Endothelial cell of umbilical vein (primary cell): ENCODE results near the gene GRID1. TPM values are rescaled to one million over a fixed set of nuclear protein-coding genes. Genes with fewer than 3 reads are reported as not detected.

Experiments used
- BruUV-seq: library from RNA; stranded (reverse); fragments of 400-500 nt; replicated peaks from 2 replicates; lab custom pipeline; 2021; lab: Mats Ljungman, UMichigan
- CTCF ChIA-PET: fragments of 300-600, 350-600 bp; sonication (Branson Sonifier 250); formaldehyde crosslinking; loops from one replicate; lab custom pipeline; 2021; ENCODE audit warnings: antibody characterized with exemption, inconsistent platforms; lab: Charles Lee
- POLR2A ChIA-PET: fragments of 300-600, 350-600 bp; sonication (Branson Sonifier 250); formaldehyde crosslinking; loops from one replicate; lab custom pipeline; 2021; ENCODE audit warnings: antibody characterized with exemption, inconsistent platforms; lab: Charles Lee
- DNase-seq: peaks from one replicate; pipeline ENCODE4 v3.0.0-alpha.2; 2011; ENCODE audit warnings: low read depth, low spot score
- FAIRE-seq: peaks from 2 replicates; lab custom pipeline; 2011; peaks lifted over from hg19 to GRCh38; lab: Jason Lieb, UNC
- H2AFZ ChIP-seq: 2 replicates; pipeline ENCODE4 v1.6.0; 2012; ENCODE audit warnings: low read depth, low read length, control low read depth, inconsistent platforms
- H3K27ac ChIP-seq: 2 replicates; pipeline ENCODE4 v1.5.1; 2011; ENCODE audit warnings: low read depth, mild to moderate bottlenecking, control low read depth, low read length, moderate library complexity; ENCODE audit not compliant: insufficient read depth
- H3K27me3 ChIP-seq, 2 experiments: 2 replicates each; pipeline versions ENCODE4 v1.6.0 to v1.6.1; 2011; ENCODE audit warnings: low read length in 2 of 2, mixed read lengths in 1 of 2; ENCODE audit not compliant: control insufficient read depth in 2 of 2, insufficient read depth in 2 of 2
- H3K36me3 ChIP-seq, 2 experiments: 2 replicates in 1 of 2; 3 replicates in 1 of 2; pipeline ENCODE4 v1.5.1; 2011; ENCODE audit warnings: low read length in 2 of 2, mild to moderate bottlenecking in 1 of 2, moderate library complexity in 1 of 2; ENCODE audit not compliant: control insufficient read depth in 2 of 2, insufficient read depth in 2 of 2; ENCODE audit errors: extremely low read depth in 1 of 2
- H3K4me1 ChIP-seq: 3 replicates; pipeline ENCODE4 v1.5.1; 2011; ENCODE audit warnings: mild to moderate bottlenecking, low read length; ENCODE audit not compliant: control insufficient read depth, insufficient read depth; ENCODE audit errors: extremely low read depth
- H3K4me2 ChIP-seq: 2 replicates; pipeline ENCODE4 v1.6.1; 2011; ENCODE audit warnings: low read length, control low read depth, mixed read lengths; ENCODE audit not compliant: insufficient read depth
- H3K4me3 ChIP-seq, 3 experiments: fragments of 200-600 bp in 1 of 3; sonication (generic), shearing (Covaris generic) in 1 of 3; replicated peaks in 1 of 3; 2 replicates each; pipeline ENCODE4 v1.5.1; 2011 to 2016; ENCODE audit warnings: control low read depth in 3 of 3, low read length in 3 of 3, mild to moderate bottlenecking in 2 of 3, inconsistent platforms in 1 of 3, low read depth in 1 of 3, moderate library complexity in 1 of 3; ENCODE audit not compliant: insufficient read depth in 1 of 3
- H3K79me2 ChIP-seq: 2 replicates; pipeline ENCODE4 v1.6.0; 2012; ENCODE audit warnings: low read length, inconsistent platforms; ENCODE audit not compliant: control insufficient read depth, insufficient read depth
- H3K9ac ChIP-seq: replicated peaks from 2 replicates; pipeline ENCODE3; 2011; ENCODE audit warnings: low read length, control low read depth; ENCODE audit not compliant: insufficient read depth; ENCODE audit errors: extremely low read depth
- H3K9me1 ChIP-seq: replicated peaks from 3 replicates; pipeline ENCODE4 v1.6.0; 2011; ENCODE audit warnings: mild to moderate bottlenecking, low read length; ENCODE audit not compliant: control insufficient read depth, insufficient read depth; ENCODE audit errors: extremely low read depth
- H3K9me3 ChIP-seq: replicated peaks from 2 replicates; pipeline ENCODE4 v1.5.1; 2012; ENCODE audit warnings: low read length, inconsistent platforms; ENCODE audit not compliant: control insufficient read depth, insufficient read depth
- H4K20me1 ChIP-seq: replicated peaks from 2 replicates; pipeline ENCODE3; 2011; ENCODE audit warnings: mild to moderate bottlenecking, low read length; ENCODE audit not compliant: control insufficient read depth, insufficient read depth; ENCODE audit errors: extremely low read depth
- EZH2 ChIP-seq: IDR thresholded peaks from 2 replicates; pipeline ENCODE4 v1.6.1; 2012; ENCODE audit warnings: borderline replicate concordance, low read depth, mild to moderate bottlenecking, moderate library complexity, low read length, inconsistent platforms; ENCODE audit not compliant: severe bottlenecking
- FOS ChIP-seq: IDR thresholded peaks from 2 replicates; pipeline ENCODE4 v1.6.1; 2011; ENCODE audit warnings: mild to moderate bottlenecking, low read length, moderate library complexity, borderline replicate concordance; ENCODE audit not compliant: insufficient read depth
- GATA2 ChIP-seq: IDR thresholded peaks from 2 replicates; pipeline ENCODE4 v1.7.0; 2011; ENCODE audit warnings: low read depth, mild to moderate bottlenecking, moderate library complexity, mixed read lengths, low read length; ENCODE audit not compliant: insufficient read length, insufficient read depth
- JUN ChIP-seq: IDR thresholded peaks from 2 replicates; pipeline ENCODE4 v1.6.1; 2011; ENCODE audit warnings: borderline replicate concordance, low read depth; ENCODE audit not compliant: insufficient read length, insufficient read depth
- MYC ChIP-seq: IDR thresholded peaks from one replicate; pipeline ENCODE4 v1.6.1; 2011; ENCODE audit warnings: mild to moderate bottlenecking, low read depth, low read length
- POLR2A ChIP-seq: IDR thresholded peaks from 2 replicates; pipeline ENCODE4 v1.6.1; 2012; ENCODE audit warnings: low read depth, mild to moderate bottlenecking, control low read depth, low read length
- POLR2AphosphoS5 ChIP-seq: IDR thresholded peaks from 2 replicates; pipeline ENCODE4 v1.6.1; 2012; ENCODE audit warnings: low read depth, mild to moderate bottlenecking, control low read depth, low read length, moderate library complexity; ENCODE audit not compliant: insufficient read depth
- dilution Hi-C: fragments of 300-500 bp; cut with MboI; formaldehyde crosslinking; loops from one replicate; pipeline ENCODE4 v1.15.0; 2019; ENCODE audit warnings: low sequenced_read_pairs; ENCODE audit not compliant: extremely low pct_ligation_motif_present
- intact Hi-C: fragments of 100-400 bp; cut with micrococcal nuclease; formaldehyde crosslinking; loops from one replicate; pipeline ENCODE4 v1.10.0; 2022
- polyA plus RNA-seq, 4 experiments: library from polyadenylated mRNA; depleted of rRNA in 3 of 4; stranded (reverse) in 3 of 4; unstranded in 1 of 4; fragments of >200 nt; gene quantifications; 2 replicates each; pipeline versions ENCODE4 v1.2.1 to v1.2.3, GENCODE V29; 2011 to 2012; ENCODE audit warnings: missing spikeins in 1 of 4
- total RNA-seq: library from RNA; stranded (reverse); gene quantifications from 2 replicates; pipeline ENCODE4 v1.2.3, GENCODE V29; 2021
- TF ChIP-seq, protein P1 (sequence below), 2 donors: IDR thresholded peaks; 1 replicate in 1 of 2; 2 replicates in 1 of 2; pipeline ENCODE4 v1.5.1; 2011; ENCODE audit warnings: low read length in 2 of 2, mild to moderate bottlenecking in 2 of 2, moderate library complexity in 2 of 2, control low read depth in 1 of 2, inconsistent platforms in 1 of 2, low read depth in 1 of 2; ENCODE audit not compliant: insufficient read depth in 1 of 2; ENCODE audit errors: extremely low read depth in 1 of 2
- TF ChIP-seq, protein P2 (sequence below): IDR thresholded peaks from 2 replicates; pipeline ENCODE4 v1.6.1; 2011; ENCODE audit not compliant: insufficient read depth, insufficient read length

GRID1 gene
- total and polyA plus RNA-seq, 2 donors (not counting 3 experiments of a cell fraction or from before 2014, with no cell fraction given), result not detected

DNA sequence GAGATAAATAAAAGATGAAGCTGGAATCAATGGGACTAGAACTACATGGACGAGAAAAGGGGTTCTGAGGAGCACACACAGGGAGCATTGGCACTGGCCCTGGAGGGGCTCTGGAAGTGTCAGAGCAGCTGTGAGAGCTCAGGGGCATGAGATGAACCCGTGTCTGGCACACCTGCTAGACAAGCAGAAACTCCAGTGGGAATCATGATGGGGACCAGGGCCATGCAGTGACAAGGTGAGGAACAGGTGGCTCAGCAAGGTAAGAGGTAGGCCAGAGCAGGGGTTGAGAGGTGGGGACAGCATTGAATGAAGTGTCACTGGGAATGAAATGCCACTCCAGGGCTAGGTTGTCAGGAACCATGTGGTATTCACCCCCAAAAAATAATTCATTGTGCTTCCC is 588.5 kb downstream of the GRID1 start:
- ChIA-PET CTCF (no interaction called here), POLR2A (no interaction called here)
- Histone ChIP-seq H4K20me1 (no peaks in the 10 kb centered on the region), H3K9me3 (peaks cover 3% of the 10 kb centered on the region), H2AFZ (no peak overlapping the region), H3K9ac (no peak overlapping the region), H3K36me3 (no peaks in the 10 kb centered on the region), H3K27me3 (no peaks in the 10 kb centered on the region), H3K9me1 (no peaks in the 10 kb centered on the region), H3K4me3 (no peak overlapping the region), H3K79me2 (no peaks in the 10 kb centered on the region), H3K27ac (no peak overlapping the region), H3K4me1 (no peaks in the 10 kb centered on the region), H3K4me2 (no peak overlapping the region)
- no TSS peak for BruUV-seq
- dilution Hi-C loops, result no loop called here
- intact Hi-C loops, result no loop called here
- TF ChIP-seq EZH2, result no peak
- no peak for TF ChIP-seq JUN
- TF ChIP-seq GATA2, result no peak
- no peak for TF ChIP-seq POLR2A
- TF ChIP-seq, protein P1, sequence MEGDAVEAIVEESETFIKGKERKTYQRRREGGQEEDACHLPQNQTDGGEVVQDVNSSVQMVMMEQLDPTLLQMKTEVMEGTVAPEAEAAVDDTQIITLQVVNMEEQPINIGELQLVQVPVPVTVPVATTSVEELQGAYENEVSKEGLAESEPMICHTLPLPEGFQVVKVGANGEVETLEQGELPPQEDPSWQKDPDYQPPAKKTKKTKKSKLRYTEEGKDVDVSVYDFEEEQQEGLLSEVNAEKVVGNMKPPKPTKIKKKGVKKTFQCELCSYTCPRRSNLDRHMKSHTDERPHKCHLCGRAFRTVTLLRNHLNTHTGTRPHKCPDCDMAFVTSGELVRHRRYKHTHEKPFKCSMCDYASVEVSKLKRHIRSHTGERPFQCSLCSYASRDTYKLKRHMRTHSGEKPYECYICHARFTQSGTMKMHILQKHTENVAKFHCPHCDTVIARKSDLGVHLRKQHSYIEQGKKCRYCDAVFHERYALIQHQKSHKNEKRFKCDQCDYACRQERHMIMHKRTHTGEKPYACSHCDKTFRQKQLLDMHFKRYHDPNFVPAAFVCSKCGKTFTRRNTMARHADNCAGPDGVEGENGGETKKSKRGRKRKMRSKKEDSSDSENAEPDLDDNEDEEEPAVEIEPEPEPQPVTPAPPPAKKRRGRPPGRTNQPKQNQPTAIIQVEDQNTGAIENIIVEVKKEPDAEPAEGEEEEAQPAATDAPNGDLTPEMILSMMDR (IDR thresholded peaks at IDR 0.05; ENCODE audit: extremely low read depth in 1 of 2, insufficient read depth in 1 of 2, low read depth in 1 of 2, low read length in 2 of 2), result no peak
- TF ChIP-seq POLR2AphosphoS5, result no peak
- TF ChIP-seq, protein P2, sequence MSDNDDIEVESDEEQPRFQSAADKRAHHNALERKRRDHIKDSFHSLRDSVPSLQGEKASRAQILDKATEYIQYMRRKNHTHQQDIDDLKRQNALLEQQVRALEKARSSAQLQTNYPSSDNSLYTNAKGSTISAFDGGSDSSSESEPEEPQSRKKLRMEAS, result no peak
- TF ChIP-seq MYC, result no peak
- TF ChIP-seq FOS, result no peak
- FAIRE-seq, result no peak
- DNase-seq, result no peak
